IPS-15b (cell line): Measurements from ENCODE around the gene SECISBP2.
"Not testable (repeated sequence)": the region's sequence is repeated elsewhere in the genome, so short reads cannot be mapped to it uniquely, and the experiment has no call there.

Experiments
- H3K27me3 ChIP-seq: one replicate; pipeline ENCODE4 v1.6.1; 2013; ENCODE audit warnings: low read length; ENCODE audit not compliant: control insufficient read depth, insufficient read depth
- H3K36me3 ChIP-seq: one replicate; pipeline ENCODE4 v1.6.1; 2013; ENCODE audit warnings: low read length; ENCODE audit not compliant: control insufficient read depth, insufficient read depth
- H3K4me1 ChIP-seq: one replicate; pipeline ENCODE4 v1.6.1; 2013; ENCODE audit warnings: mild to moderate bottlenecking, low read length; ENCODE audit not compliant: control insufficient read depth, insufficient read depth
- H3K4me3 ChIP-seq: one replicate; pipeline ENCODE4 v1.5.1; 2013; ENCODE audit warnings: low read depth, low read length
- H3K9ac ChIP-seq: one replicate; pipeline ENCODE4 v1.6.1; 2013; ENCODE audit warnings: low read depth, mild to moderate bottlenecking, low read length
- H3K9me3 ChIP-seq: one replicate; pipeline ENCODE4 v1.6.1; 2013; ENCODE audit warnings: mild to moderate bottlenecking, low read length; ENCODE audit not compliant: control insufficient read depth, insufficient read depth

Gene SECISBP2

DNA sequence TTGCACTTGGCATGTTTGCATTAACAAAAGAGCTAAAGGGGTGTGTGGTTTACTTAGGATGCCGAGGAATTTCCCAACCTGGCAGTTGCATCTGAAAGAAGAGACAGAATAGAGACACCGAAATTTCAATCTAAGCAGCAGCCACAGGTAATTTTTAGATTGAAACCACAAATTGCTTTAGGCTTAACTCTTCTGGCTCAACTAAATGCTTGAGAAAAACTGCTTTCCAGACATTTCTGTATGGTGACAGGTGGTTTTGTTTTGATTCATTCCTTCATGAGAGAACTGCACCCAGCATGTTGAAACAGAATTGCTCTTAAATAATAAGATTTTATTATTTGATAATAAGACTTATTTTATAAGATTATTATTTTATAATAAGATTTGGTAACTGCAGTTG lies 21.5 kb downstream of the SECISBP2 start:
- H3K36me3 ChIP-seq, result peaks cover 10% of the 10 kb centered on the region

DNA sequence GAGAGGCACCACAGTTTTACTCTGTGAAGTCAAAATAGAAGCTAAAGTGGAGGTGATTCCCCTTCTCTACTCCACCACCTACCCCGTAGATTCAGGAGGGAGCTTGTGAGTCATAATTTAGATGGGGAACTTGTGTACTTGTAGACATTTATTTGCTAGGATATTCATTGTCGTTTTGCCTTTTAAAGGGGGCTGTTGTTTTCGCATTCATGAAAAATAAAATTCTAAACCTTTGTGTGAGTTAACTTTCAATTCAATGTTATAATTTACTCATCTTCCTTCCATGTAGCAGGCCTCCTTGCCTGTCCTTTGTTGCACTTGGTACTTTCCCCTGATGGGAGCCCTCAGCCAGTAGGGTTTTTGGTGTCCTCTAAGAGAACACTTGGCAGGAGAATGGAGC lies 22.0 kb downstream of the SECISBP2 start:
- no peak overlapping the region for H3K4me3 ChIP-seq
- H3K4me1 ChIP-seq, result no peaks in the 10 kb centered on the region
- H3K9ac ChIP-seq, result no peak overlapping the region
- H3K9me3 ChIP-seq, result no peaks in the 10 kb centered on the region
- no peaks in the 10 kb centered on the region for H3K27me3 ChIP-seq
- peaks cover 10% of the 10 kb centered on the region for H3K36me3 ChIP-seq

More for the DNA sequence above, 21.5 kb downstream of the SECISBP2 start:
- Histone ChIP-seq H3K9ac (no peak overlapping the region), H3K4me1 (no peaks in the 10 kb centered on the region), H3K4me3 (no peak overlapping the region), H3K27me3 (no peaks in the 10 kb centered on the region), H3K9me3 (no peaks in the 10 kb centered on the region)

DNA sequence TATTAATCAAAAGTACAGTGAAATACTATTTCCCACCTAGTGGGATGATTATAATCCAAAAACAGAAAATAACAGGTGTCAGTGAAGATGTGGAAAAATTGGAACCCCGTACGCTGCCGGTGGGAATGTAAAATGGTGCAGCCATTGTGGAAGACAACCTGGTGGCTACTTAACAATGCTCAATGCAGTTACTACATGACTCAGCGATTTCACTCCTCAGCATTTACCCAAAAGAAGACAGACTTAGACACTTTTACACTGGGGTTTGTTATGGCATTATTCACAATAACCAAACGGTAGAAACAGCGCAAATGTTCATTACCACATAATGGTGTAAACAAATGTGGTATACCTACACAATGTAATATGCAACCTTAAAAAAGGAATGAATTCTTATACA lies 23.9 kb downstream of the SECISBP2 start:
- Histone ChIP-seq H3K9me3 (no peaks in the 10 kb centered on the region), H3K36me3 (peaks cover 19% of the 10 kb centered on the region), H3K27me3 (no peaks in the 10 kb centered on the region), H3K9ac (no peak overlapping the region), H3K4me1 (no peaks in the 10 kb centered on the region), H3K4me3 (no peak overlapping the region)

DNA sequence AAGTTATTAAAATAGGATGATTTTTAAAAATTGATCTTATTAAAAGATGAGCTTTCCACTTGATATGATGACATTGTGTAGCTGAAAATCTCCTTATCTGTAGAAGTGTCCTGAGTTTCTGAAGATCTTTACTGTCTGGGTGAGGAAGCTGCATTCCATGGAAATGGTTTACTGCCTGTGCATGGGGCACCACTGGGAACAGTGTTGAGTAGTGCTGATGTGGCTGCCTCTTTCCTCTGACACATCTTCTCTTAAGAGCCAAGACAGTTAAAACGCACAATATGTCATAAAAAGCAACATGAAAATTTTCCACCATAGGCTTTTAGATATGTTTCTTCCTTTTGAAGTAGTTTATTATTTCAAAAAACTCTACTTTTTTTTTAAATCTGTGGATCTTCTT lies 24.6 kb downstream of the SECISBP2 start:
- H3K4me3 ChIP-seq, result no peak overlapping the region
- H3K27me3 ChIP-seq, result no peaks in the 10 kb centered on the region
- H3K9me3 ChIP-seq, result no peaks in the 10 kb centered on the region
- H3K36me3 ChIP-seq, result peaks cover 19% of the 10 kb centered on the region
- no peaks in the 10 kb centered on the region for H3K4me1 ChIP-seq
- H3K9ac ChIP-seq, result no peak overlapping the region

DNA sequence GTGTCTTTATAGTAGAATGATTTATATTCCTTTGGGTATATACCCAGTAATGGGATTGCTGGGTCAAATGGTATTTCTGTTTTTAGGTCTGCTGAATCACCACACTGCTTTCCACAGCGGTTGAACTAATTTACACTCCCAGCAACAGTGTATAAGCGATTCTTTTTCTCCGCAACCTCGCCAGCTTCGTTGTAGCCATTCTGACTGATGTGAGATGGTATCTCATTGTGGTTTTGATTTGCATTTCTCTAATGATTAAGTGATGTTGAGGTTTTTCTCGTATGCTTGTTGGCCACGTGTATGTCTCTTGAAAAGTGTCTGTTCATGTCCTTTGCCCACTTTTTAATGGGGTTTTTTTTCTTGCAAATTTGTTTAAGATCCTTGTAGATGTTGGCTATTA lies 25.5 kb downstream of the SECISBP2 start:
- not testable (repeated sequence) for H3K9me3 ChIP-seq, H3K4me3 ChIP-seq, H3K4me1 ChIP-seq, H3K9ac ChIP-seq, H3K27me3 ChIP-seq
- H3K36me3 ChIP-seq, result peaks cover 28% of the 10 kb centered on the region

DNA sequence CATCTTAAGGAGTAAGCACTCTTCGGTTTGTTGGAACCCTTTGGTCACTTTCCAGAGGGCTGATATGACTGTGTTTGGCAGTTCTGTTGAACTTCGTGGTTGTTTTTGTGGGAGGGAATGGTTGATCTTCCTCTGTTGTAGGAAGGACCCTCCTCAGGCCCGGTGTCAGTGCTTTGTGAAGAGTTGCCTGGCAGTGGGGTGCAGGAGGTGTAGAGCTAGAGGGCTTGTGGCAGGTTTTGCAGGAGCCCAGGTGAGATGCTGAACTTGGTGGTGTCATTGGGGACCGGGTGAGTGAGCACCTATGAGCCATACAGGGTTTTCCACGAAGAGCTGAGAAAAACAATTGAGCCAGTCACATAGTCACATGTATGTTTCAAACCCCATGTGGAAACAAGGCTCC lies 27.2 kb downstream of the SECISBP2 start:
- H3K9me3 ChIP-seq, result no peaks in the 10 kb centered on the region
- no peaks in the 10 kb centered on the region for H3K4me1 ChIP-seq
- H3K9ac ChIP-seq, result no peak overlapping the region
- no peak overlapping the region for H3K4me3 ChIP-seq
- peaks cover 34% of the 10 kb centered on the region for H3K36me3 ChIP-seq
- H3K27me3 ChIP-seq, result no peaks in the 10 kb centered on the region

DNA sequence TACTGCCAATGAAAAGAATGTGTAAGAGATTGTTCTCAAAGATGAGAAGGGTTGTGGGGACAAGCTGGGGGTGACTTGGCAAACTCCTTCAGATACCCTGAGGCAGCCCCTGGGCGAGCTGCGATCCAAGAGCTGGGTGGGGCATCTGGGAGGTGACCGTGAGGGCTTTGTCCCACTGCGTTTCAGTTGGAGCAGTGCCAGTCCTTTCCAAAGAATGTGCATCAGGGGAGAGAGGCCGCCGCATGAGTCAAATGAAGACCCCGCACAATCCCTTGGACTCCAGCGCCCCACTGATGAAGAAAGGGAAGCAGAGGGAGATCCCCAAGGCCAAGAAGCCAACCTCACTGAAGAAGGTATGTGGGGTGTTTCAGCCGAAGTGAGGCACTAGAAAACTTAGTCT lies 28.4 kb downstream of the SECISBP2 start:
- no peaks in the 10 kb centered on the region for H3K9me3 ChIP-seq
- H3K4me3 ChIP-seq, result no peak overlapping the region
- H3K36me3 ChIP-seq, result peaks cover 44% of the 10 kb centered on the region
- H3K27me3 ChIP-seq, result no peaks in the 10 kb centered on the region
- no peak overlapping the region for H3K9ac ChIP-seq
- H3K4me1 ChIP-seq, result no peaks in the 10 kb centered on the region

DNA sequence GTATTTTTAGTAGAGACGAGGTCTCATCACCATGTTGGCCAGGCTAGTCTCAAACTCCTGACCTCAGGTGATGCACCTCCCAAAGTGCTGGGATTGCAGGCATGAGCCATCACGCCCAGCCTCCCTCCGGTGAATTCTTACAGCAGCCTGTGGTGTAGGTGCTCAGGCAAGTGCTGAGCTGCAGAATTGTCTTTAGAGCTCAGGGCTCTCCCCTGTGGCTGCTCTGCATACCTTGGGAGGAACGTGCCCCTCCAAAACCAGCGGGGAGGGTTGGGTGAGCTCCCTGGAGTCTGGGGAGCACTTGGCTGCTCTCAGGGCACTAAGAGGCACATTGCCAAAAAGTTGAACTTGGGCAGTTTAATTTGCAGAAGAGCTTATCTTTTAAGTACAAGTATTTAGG lies 29.4 kb downstream of the SECISBP2 start:
- Histone ChIP-seq H3K9ac (no peak overlapping the region), H3K36me3 (peaks cover 41% of the 10 kb centered on the region), H3K27me3 (no peaks in the 10 kb centered on the region), H3K4me3 (no peak overlapping the region), H3K9me3 (no peaks in the 10 kb centered on the region), H3K4me1 (no peaks in the 10 kb centered on the region)

DNA sequence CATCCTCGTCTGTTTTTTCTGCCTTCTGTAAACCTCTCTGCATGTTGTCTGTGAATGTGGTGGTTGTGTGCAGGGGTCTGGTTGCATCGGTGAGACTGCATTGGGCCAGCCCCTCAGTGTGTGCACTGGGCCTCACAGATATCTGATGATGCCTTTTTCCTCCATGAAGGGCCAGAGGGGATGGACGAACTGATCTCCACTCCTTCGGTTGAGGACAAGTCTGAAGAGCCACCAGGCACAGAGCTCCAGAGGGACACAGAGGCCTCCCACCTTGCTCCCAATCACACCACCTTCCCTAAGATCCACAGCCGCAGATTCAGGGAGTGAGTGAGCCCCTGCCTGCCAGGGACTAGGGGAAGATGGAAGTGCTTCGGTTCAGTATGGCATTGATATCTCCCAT lies 31.3 kb downstream of the SECISBP2 start:
- Histone ChIP-seq H3K9ac (no peak overlapping the region), H3K36me3 (peaks cover 51% of the 10 kb centered on the region), H3K9me3 (no peaks in the 10 kb centered on the region), H3K27me3 (no peaks in the 10 kb centered on the region), H3K4me3 (no peak overlapping the region), H3K4me1 (no peaks in the 10 kb centered on the region)

DNA sequence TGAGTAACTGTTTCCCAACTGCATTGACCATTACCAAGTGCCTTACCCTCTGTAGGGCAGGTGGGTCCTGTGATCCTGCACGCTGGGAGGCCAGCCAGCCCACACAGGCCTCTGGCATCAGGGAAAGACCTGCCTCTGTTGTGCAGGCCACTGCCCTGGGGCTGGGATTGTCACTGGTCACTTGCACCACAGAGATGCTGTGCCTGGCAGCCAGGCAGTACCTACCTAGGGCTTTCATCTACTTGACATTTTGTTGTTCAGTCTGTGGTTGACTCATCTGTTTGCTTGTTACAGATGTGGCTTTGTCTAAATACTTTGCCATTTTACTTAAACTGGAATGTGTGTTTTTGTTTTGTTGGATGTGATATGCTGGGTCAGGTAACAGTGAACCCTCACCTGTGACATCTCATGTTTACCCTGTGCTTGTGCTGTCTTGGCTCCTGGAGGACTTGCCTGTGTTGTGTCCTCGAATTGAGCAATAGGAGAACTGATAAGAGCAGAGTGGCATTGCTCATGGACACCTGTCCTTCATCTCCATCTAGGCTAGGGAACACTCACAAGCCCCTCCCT lies 32.8 kb downstream of the SECISBP2 start:
- Histone ChIP-seq H3K27me3 (no peaks in the 10 kb centered on the region), H3K4me3 (no peak overlapping the region), H3K9me3 (no peaks in the 10 kb centered on the region), H3K36me3 (peaks cover 57% of the 10 kb centered on the region), H3K4me1 (no peaks in the 10 kb centered on the region), H3K9ac (no peak overlapping the region)

DNA sequence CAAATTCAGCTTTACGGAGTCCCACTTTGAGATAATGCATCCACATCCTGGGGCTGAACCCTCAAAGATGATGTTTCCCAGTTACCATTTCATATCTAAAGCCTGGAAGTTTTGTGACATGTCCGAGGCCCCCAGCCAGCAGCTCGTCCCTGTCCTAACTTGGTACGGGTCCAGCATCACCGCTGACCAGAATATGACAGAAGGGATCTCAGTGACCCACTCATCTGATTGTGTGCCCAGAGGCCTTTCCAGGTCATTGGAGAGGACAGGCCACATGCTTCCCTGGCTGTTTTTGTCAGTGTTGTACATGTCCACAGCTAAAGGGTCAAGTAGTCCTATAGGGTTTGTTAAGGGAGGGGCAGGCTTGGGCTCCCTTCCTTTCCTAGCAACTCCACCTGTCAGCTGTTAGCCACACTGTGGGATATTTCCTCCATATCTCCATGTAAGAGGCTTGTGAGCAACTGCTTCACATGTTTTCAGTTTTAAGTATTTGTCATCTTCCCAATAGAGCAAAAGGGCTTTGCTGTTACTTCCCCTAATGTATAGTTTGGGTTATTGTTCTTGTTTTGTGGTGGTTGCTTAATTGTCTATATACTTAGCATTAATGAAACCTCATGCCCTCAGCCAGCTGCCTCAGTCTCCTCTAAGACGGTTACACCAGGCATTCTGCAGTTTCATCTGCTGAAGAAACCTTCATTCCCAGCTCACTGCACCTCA lies 33.4 kb downstream of the SECISBP2 start:
- Histone ChIP-seq H3K27me3 (no peaks in the 10 kb centered on the region), H3K36me3 (peaks cover 51% of the 10 kb centered on the region), H3K4me3 (no peak overlapping the region), H3K9me3 (no peaks in the 10 kb centered on the region), H3K4me1 (no peaks in the 10 kb centered on the region), H3K9ac (no peak overlapping the region)

DNA sequence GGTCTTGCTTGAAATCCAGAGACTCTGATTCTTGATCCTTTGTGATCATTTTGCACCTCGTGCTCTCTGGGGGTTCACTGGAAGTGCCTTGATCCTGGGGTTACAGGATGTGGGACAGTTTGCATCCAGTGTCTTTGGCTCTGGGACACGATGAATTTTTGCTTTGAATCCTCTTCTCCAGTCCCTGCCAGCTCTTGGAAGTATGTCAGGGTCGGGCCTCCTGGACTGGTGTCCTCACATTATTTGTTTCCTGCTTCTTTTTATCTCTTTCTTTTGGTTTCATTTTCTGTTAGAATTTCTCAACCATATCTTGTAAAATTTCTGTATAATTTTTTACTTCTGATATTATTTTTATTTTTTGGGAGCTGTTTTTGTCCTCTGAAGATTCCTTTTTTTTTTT lies 34.2 kb downstream of the SECISBP2 start:
- Histone ChIP-seq H3K36me3 (peaks cover 52% of the 10 kb centered on the region), H3K9ac (no peak overlapping the region), H3K4me1 (no peaks in the 10 kb centered on the region), H3K4me3 (no peak overlapping the region), H3K27me3 (no peaks in the 10 kb centered on the region), H3K9me3 (no peaks in the 10 kb centered on the region)
